Fibroblast of pulmonary artery (primary cell): ENCODE data around the gene SYNJ2.

Experiments used
- DNase-seq: peaks from one replicate; pipeline ENCODE4 v3.0.0-alpha.2; 2010; ENCODE audit warnings: low read depth
- H3K4me3 ChIP-seq: replicated peaks from 2 replicates; pipeline ENCODE4 v1.5.1; 2011; ENCODE audit warnings: low read depth, mild to moderate bottlenecking, control low read depth, low read length, moderate library complexity
- CTCF ChIP-seq: IDR thresholded peaks from 2 replicates; pipeline ENCODE4 v1.5.1; 2011; ENCODE audit warnings: mild to moderate bottlenecking, control low read depth, low read length, inconsistent platforms; ENCODE audit errors: missing control alignments

Gene SYNJ2

GRCh38 chr6:158066136-158066781, 84.6 kb downstream of the SYNJ2 start:
- DNase-seq = no peak
- no peak for TF ChIP-seq CTCF
- H3K4me3 ChIP-seq = no peak overlapping the region

GRCh38 chr6:158067436-158068015, 85.9 kb downstream of the SYNJ2 start:
- H3K4me3 ChIP-seq = no peak overlapping the region
- no peak for DNase-seq
- no peak for TF ChIP-seq CTCF

- H3K4me3 ChIP-seq = no peak overlapping the region
- DNase-seq = no peak
- no peak for TF ChIP-seq CTCF
Measured at GRCh38 chr6:158068156-158068892, 86.7 kb downstream of the SYNJ2 start.

GRCh38 chr6:158068893-158069799, 87.5 kb downstream of the SYNJ2 start:
- no peak overlapping the region for H3K4me3 ChIP-seq
- TF ChIP-seq CTCF = no peak
- DNase-seq = peak; percentile 65

GRCh38 chr6:158069800-158070195, 88.1 kb downstream of the SYNJ2 start:
- DNase-seq = peak; percentile 85
- TF ChIP-seq CTCF = no peak
- no peak overlapping the region for H3K4me3 ChIP-seq

- no peak overlapping the region for H3K4me3 ChIP-seq
- no peak for DNase-seq
- no peak for TF ChIP-seq CTCF
Measured at GRCh38 chr6:158070513-158070912, 88.8 kb downstream of the SYNJ2 start.
